HG03039 (cell line): Measurements from ENCODE around the gene SH3BGRL2.
"Not testable (repeated sequence)": the region's sequence is repeated elsewhere in the genome, so short reads cannot be mapped to it uniquely, and the experiment has no call there.

Source experiments
- ATAC-seq: cut with Tn5 transposase; IDR thresholded peaks from one replicate; pipeline ENCODE4 v1.9.1; 2021; ENCODE audit warnings: mild to moderate bottlenecking, moderate library complexity; ENCODE audit not compliant: unreplicated experiment

The SH3BGRL2 gene

DNA sequence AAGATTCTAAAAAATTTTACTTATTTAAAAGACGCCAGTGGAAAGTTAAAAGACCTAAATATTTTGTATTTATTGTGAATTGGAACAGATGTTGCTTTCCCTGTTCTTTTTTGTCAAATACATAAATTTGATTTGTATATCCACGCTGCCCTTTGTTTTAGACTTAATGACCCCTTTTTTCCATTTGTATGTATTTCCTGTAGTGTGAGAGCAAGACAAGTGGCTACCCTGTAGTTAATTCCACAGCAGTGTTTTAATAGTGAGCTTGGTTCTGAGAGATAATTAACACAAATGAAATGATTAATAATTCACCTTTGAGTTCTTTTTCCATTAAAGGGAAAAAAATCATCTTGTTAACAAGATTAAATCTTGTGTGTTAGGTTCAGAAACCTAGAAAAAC lies 16.6 kb downstream of the SH3BGRL2 start:
- no peak for ATAC-seq

DNA sequence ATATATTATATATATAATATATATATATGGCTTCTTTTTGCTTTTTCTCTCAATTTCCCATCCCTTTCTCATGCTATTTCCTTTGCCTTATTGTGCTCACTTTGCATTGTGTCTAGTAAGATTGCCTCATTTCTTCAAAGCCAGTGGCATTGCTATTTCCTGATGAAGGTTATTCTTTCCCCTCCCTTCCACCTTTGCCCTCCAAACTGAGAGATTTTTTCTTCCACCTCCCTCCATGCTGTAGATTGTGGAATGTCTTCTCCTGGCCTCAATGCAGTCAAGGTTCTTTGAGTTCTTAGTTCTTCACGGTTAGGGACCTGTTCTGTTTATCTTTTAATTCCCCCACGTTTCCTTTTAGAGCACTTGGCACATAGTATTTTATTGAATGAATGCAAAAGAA lies 17.2 kb downstream of the SH3BGRL2 start:
- no peak for ATAC-seq

DNA sequence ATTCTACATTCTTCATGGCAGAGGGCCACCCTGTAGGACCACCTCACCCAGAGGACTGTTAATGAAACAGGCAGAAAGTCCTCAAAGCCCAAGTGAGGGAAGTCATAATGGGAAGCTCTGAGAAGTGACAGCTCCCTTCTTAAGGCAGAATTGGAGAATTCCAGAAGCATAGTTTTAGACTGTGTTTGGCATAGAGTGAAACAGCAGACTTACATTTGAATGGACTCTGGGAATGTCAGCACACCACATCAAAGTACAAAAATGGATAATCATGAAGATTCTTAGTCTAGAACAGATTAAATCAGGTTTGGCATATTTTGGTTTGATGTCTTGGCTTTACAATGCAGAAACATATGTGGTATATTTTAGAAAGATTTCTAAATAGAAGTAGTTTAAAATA lies 17.9 kb downstream of the SH3BGRL2 start:
- no peak for ATAC-seq

DNA sequence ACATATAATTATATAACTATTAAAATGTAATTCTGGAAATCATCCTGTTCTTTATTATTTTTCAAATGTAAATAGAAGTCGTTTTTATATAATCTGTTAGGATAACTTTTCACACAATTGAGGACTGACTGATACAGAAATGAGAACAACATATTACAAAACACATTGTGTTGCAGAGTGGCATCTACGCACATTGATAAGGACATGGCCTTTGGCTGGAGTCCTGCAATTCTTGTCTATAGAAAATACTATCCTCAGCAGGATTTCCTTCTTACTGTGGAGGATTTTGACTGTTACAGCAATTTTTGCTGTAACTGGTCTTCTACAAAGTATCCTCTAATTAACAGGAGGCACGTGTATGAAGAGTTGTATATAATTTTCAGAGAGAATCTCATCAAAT lies 19.8 kb downstream of the SH3BGRL2 start:
- ATAC-seq = no peak

DNA sequence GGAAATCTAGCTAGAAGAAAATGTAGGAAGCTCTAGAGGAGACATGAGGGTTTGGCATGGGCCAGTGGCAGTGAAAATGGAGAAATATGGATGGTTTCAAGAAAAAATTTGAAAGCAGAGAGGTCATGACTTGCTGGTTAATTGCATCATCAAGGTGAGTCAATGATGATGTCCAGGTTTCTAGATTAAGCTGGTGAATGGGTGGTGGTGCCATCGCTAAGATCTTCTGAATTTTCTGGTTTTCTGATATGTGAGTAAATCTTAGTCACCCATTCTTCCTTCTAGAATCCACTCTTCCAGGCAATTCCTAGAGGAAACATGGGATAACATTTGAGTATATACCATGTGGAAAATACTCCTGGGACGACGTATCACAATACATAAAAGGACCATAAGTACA lies 25.0 kb downstream of the SH3BGRL2 start:
- ATAC-seq = no peak

DNA sequence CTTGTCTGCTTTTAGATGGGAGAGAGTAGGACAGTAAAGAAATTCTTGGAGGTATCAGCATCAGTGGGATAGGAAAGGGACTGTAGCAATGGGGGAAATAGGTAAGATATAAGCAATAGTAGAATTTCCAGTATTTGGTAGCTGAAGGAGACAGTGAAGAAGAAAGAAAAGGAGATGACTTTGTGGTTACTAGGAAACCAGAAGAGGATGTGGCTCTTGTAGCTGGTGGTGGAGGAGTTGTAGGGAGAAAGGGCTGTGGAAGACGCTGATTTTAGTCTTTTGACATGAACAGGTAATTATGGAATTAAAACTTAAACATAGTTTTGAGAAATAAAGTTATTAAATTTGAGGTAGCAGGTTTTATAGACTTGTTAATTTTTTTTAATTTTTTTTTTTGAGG lies 26.1 kb downstream of the SH3BGRL2 start:
- no peak for ATAC-seq

DNA sequence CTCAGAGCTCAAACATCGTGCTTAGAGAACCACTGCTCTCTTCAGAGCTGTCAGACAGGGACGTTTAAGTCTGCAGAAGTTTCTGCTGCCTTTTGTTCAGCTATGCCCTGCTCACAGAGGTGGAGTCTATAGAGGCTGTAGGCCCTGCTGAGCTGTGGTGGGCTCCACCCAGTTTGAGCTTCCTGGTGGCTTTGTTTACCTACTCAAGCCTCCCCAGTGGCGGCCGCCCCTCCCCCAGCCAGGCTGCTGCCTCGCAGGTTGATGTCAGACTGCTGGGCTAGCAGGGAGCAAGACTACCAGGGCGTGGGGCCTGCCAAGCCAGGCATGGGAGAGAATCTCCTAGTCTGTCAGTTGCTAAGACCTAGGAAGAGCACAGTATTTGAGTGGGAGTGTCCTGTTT lies 32.5 kb downstream of the SH3BGRL2 start:
- ATAC-seq = not testable (repeated sequence)

DNA sequence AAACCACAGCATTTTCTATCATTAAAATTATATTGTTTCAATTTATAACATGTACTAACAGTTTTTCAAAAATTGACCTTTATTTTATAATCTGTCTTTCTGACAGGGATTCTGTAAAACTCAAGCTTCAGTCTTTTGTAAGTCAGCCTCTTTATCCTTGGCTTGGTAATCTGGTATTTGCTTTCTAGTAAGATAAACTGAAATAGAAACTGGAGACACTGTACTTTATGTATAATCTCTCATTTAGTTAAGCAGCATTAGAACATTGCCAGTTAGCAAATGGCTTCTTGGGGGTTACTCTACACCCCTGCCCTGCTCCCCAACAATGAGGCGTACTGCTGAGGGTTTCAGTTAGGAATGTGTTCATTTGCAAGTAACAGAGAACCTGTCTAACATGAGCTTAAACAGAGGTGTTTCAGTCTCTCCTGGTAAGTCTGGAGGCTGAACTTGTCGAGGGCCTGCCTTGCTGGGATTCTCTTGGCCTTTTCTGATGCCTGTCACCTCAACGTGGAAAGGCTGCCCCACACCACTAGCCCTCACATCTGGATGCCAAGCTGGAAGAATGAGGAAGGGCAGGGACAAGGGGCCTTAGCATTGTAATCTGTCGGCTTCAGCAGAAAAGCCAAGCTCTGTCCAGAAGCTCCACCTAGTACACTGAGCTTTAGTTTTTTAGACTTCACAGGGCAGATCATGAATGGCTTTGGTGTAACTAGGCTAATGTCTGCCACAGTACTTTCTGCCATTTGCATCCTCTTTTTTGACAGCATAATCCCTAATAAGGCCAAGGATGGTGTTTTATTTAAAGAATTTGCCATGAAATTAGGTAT lies 34.8 kb downstream of the SH3BGRL2 start:
- ATAC-seq = no peak

DNA sequence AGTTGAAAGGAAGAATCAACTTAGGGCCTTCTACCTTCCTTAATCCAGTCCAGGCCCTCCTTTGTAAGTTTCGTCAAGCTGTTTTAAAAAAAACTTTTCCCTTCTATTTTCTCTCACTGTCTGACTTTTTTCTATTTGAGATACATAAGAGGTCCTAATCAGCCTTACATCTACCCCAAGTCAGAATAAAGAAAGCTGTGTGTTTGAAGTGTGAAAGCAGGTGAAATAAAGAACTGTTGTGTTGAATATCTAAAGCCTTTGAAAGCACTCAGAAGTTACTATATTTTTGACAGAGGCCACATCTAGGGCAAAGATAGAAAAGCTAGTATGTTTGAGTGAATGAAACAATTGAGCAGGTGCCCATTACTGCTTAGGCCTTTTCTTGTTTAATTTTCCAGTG lies 35.5 kb downstream of the SH3BGRL2 start:
- no peak for ATAC-seq

DNA sequence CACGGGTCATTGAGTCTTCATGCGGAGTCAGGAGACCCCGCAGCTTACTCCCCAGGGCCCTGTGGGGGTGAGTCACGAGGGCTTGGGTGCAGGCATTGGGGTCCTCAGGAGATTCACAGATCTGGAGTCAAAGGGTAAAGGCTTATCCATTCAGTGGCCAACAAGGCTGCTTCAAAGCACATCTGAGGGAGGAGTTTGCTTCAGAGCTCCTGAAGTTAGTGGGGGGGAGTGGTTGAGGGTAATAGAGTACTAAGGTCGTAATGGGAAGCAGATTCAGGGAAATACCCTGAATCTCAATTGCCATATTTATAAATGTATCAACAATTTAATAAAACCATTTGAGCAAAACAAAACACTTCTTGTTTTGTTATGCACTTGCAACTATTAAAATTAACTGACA lies 37.3 kb downstream of the SH3BGRL2 start:
- ATAC-seq = no peak

DNA sequence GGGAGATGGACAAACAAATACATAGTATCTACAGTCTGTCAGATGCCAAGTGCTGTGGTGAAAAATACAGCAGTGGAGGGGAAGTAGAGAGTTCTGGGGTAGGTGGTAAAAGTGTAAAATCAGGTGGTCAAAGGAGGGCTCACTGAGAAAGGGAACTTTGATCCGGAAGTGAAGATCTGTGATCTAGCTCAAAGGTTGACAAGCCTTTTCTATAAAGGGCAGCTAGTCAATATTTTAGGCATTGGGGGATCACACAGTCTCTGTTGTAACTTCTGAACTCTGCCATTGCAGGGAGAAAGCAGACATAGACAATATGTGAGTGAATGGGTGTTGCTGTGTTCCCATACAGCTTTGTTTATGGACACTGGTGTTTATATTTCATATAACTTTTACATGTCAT lies 38.6 kb downstream of the SH3BGRL2 start:
- no peak for ATAC-seq

DNA sequence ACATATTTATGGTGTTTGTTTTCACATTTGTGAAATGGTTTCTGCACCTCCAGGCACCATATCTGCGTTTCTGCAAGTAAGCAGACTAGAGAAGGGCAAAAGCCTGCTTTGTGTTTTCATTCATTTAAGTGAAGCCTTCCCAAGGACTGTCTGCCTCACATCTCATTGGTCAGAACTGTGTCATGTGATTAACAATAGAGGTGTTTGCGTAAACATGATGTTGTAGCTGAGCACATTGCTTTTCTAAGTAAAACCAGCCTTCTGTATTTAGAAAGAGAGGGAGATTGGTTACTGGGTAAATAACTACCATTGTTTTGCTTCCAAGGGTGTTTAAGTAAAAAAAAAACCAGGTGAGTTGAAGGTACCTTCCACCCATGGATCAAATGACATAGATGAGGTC lies 39.7 kb downstream of the SH3BGRL2 start:
- no peak for ATAC-seq

DNA sequence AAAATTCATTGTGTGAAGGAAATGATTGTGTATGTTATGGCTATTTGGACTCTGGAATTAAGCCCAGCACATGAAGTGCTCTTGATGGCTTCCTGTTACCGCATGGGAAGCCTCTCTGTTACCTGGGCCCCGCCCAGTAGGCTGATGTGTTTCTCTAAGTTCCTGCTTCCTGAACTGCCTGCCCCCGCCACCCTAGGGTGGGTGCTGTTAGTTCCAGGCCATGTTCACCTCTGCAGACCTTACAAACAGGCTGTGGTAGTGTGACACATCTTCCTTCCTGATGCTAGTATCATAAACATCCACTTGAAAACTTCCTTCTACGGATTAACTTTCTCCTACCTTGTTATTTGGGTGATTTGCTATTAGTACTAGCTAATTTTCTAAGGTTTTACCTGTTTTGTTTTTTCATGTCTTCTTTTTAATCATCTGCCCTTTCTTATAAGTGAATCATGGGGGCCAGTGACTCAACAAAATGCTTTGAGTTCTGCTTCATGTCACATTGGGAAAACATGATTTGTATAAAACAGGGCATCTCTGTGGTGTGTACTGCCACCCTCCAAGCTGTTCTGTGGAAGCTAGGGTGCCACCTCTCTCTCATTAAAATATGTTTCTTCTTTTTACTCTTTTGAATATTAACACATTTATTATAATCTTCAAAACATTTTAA lies 40.6 kb downstream of the SH3BGRL2 start:
- no peak for ATAC-seq

DNA sequence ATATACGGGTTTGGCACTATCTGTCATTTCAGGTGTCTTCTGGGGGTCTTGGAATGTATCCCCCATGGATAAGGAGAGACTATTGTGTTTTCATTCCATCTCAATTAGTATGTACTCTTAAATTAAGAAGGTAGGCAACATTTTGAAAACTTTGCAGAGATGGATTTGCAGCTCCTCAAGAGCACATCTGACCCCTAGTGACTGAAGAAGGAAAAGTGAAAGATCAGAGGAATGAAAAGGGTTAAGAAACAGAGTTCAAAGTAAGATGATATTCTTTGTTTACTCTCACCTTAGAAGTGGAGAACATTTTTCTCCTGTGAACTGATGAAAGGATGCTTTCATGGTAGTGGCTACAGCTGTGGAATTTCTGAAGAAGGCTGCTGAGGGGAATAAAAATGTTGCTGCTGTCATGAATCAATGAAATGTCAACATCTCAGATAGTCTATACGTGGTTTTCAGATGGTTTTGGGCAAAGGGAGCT lies 41.5 kb downstream of the SH3BGRL2 start:
- ATAC-seq = no peak

DNA sequence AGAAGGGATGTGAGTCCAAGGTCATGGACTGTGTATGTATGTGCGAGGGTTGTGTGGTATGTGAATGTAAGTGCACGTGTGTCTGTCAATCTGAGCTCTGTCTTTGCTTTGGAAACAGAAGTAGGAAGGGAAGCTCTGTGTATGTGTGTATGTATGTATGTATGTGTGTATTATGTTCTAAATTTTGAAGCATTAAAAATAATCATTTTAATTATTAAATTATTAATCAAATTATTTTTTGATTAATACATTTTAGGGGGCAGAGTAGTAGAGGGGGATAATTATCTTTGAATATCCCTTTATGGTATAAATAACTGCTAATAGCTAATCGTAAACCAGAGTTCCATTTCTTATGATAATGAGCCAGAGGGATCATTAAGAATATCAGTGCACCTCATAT lies 42.8 kb downstream of the SH3BGRL2 start:
- no peak for ATAC-seq

DNA sequence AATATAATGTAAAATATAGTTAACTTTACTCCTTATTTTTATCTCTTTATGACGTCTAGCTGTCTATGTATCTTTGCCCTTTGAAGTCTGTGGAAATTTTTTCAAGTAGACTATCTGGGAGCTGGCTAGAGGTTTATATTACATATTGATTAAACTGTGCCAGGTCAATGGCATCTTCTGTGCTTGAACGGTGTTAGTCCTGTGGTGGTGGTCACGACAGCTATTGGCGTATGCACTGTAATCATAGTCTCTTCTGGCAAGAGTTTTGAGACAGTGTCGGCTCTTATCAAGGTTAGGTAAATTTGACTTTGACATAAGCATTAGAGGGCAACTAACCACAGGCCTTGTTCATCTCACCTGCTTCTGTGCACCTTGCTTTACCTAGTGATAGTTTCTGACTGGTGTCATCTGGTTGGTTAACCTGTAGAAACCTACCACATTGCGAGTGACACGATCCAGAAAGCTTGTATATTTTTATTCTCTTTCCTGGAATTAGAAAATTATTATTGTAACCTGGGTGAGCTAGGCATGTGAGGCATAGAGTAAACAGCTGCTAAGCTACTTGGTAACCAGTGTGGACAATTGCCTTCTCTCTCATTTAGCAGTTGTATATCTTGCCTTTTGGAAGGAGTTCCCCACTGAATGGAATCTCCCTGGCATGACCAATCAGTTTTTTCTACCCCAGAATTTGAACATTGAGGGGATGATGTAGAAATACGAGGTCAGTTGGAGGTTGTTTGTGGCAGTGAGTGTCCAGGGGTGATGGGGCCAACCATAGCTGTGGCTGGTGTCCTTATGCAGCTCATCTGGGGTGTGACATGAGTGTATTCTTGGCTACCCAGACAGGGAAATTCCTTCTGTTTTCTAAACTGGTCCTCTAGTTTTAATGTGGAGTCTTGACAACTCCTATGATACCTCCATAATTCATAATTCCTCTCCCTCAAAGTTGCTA lies 45.9 kb downstream of the SH3BGRL2 start:
- ATAC-seq = no peak

DNA sequence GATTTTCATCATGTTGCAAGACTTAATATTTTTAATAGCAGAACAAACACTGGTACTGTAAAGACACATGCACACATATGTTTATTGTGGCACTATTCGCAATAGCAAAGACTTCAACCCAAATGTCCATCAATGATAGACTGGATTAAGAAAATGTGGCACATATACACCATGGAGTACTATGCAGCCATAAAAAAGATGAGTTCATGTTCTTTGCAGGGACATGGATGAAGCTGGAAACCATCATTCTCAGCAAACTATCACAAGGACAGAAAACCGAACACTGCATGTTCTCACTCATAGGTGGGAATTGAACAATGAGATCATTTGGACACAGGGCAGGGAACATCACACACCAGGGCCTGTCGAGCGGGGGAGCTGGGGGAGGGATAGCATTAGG lies 51.6 kb downstream of the SH3BGRL2 start:
- ATAC-seq = not testable (repeated sequence)

DNA sequence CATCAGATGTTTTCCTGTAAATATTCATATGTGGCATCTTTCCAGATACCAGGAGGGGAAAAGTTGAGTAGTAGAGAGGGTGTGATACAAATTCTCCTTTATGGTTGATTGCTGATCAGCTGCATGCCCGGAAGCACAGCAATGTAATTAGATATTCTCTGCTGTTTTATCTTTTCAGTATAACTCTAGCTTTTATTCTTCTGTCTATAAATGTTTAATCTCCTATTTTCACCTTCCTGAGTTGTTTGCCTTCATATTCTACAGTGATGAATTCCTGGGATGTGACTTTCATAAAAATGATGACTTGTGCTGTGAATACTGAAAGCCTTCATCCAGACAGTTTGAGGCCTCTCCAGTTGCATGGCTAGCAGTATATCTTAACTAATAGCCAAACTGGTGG lies 53.7 kb downstream of the SH3BGRL2 start:
- no peak for ATAC-seq

DNA sequence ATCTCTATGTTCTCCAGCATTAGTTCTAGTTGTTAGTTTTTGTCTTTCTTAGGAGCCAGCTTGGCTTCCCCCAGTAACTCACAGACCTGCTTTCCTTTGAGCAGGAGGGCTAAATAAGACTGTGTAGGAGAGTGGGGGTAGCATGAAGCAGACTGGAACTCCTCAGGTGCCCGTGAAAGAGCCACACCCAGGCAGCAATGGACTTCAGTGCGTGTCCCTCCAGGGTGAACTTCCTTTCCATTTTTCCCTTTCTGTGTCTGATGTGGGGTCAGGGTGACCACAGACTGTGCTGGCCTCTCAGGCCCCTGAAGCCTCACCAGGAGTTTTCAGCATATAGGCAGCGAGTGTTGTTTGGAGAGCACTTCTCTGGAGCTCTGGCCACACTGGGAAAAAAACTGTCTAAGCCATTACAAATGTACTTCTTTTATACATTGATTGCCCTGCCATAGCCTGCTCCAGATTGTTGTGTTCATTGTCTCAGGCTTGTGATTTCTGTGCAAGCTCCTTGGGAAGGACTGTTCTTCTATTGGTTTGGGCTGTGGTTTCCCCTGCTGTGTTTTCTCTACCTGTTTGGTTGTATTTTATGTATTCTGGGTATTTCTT lies 55.7 kb downstream of the SH3BGRL2 start:
- ATAC-seq = no peak

DNA sequence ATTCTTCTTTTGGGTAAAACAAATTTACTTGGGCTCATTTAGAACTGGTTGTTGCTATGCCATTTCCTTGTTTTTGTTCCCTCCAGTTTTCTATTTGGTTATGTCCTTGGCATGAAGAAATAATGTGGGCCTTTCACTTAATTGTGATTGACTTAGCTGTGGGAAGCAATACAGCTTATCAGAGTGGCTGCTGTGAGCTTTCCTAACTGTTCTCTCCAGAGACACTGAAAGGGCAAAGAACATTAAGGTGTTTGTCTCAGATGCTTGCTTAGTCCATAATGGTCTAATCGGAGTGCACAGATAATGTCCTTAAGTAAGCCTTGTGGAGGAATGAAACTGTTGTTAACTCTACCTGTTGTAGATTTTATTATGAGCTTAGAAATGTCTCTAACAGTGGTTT lies 56.6 kb downstream of the SH3BGRL2 start:
- no peak for ATAC-seq

DNA sequence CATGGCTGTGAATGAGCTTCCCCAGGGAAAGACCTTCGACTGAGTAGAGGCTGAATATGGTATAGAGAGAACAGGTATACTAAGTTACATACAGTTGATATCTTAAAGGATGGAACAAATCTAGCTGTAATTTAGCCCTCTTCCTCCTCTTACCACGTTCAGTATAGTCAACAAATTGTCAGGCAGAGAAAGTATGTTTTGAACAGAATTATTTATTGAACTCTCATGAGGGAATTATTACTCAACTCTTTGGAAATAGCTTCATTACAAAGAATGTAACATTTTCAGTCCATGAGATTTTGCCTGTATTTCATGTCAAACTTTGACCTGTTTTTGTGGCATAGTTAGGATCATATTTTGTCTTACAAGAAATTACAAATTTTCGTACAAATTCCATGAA lies 63.0 kb downstream of the SH3BGRL2 start:
- ATAC-seq = no peak
